GM18526 (cell line): Measurements from ENCODE around the gene PHKA2.

Experiments
- POLR2A ChIP-seq: IDR thresholded peaks from 3 replicates; pipeline ENCODE4 v1.6.1; 2011; ENCODE audit not compliant: insufficient read length; ENCODE audit errors: extremely low read depth

The PHKA2 gene

DNA sequence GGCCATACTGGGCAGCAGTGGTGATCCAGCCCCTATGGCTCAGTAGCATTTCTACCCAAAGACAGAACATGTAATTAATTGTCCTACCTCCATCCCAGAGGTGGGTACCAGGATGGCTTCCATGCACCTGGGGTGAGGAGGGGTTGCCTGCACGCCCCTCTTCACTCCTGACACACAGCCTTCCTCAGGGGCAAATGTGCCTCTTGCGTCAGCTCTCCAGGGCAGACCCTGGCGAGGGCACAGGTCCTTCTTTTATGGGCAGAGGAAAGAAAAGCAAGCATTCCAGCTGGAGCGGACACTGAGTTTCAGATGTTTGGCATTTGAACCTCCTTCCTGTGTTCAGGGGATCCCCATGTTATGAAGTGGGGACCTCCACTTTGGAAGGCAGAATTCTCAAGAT lies 95.6 kb downstream of the PHKA2 start:
- no peak for TF ChIP-seq POLR2A

DNA sequence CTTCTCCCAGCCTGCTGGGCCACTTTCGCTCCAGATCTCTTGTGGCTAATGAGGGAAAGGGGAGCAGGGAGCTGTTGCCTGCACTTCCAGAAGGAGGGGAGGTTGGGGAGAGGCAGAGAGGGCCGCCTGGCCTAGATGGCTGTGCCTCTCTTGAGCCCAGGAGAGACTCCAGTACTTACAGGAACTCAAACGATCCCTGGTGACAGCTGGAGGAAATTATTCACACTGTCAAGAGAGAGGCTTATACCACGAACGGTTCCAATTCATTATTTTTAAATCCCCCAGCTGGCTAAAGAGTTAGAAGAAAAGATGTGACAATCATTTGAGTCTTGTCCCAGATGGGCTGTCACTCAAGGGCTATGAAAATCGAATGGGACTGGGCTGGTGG lies 96.1 kb downstream of the PHKA2 start:
- TF ChIP-seq POLR2A, result no peak

DNA sequence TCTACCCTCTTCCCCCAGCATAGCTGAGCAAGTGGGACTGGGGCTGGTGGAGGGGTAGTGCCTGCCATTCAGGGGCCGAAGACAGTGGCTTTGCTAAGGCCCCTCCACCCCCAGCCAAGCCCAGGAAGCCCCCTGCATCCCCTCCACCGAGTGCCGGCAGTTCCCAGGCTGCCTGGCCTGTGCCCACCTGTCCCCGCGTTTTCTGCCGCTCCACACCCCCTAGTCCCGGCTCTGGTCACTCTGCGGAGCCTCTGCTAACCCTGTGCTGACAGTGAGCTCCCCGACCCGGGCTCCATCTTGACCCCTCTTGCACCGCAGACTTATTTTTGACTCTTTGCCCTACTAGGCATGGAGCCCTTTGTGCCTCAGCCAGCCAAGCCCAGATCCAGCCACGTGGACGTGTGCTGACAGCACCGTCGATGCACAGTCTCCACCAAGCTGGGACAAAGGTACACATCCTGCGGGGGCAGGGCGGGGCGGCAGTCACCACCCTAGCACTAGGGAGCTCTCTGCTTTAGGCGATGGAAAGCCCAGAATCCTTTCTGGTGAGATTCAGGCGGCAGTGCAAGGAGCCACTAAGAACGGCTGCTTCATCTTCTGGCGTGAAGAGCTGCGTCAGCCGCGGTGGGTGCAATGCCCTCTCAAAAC lies 96.6 kb downstream of the PHKA2 start:
- no peak for TF ChIP-seq POLR2A

DNA sequence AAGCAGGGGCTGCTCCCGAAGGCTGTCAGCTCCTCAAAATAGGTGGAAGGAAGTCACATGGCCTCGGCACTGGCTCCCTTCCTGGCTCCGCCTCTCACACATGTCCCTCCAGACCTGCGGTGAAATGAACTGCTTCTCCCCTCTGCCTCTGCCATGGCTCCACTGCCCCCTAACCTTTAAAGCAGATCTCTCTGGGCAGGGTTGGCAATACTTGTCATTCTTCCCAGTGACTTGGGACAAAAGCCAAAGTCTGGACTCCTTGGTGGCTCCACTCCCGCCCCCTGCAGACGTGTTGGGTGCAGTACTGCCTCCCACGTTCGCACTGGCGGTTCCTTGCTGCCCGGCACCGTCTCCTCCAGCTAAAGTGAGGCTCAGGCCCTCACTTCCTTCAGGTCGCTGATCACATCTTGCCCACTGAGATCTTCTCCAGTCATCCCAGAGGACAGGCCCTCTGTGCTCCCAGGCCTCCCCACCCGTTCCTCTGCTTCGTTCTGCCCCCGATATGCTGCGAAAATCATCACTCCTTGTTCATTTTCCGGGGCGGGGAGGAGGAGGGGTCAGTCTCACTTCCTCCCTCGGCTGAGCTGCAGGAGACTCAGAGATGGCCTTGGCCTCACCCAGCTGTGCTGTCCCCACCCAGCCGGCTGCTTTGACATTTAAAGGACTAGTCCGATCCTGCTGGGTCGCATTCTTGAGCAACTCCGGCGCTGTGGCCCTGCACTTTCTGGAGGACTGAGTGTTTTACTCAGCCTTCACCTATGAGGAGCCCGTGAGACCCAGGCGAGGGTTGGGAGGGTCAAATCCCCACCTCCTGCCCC lies 97.4 kb downstream of the PHKA2 start:
- no peak for TF ChIP-seq POLR2A

DNA sequence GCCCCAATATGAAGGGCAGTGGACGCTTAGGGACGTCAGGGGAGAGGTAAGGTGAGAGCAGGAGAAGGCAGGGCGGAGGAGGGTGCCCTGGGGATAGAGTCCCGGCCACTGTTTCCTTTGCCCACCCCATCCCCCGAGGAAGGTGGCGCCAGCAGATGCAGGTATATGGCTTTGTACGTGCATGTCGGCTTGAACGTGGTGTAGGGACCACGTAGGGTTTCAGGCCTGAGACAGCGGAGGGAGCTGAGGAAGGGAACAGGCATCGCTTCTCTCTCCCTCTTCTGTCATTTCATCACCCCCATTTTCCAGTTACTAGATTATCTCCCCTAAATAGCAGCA lies 97.9 kb downstream of the PHKA2 start:
- TF ChIP-seq POLR2A, result no peak

DNA sequence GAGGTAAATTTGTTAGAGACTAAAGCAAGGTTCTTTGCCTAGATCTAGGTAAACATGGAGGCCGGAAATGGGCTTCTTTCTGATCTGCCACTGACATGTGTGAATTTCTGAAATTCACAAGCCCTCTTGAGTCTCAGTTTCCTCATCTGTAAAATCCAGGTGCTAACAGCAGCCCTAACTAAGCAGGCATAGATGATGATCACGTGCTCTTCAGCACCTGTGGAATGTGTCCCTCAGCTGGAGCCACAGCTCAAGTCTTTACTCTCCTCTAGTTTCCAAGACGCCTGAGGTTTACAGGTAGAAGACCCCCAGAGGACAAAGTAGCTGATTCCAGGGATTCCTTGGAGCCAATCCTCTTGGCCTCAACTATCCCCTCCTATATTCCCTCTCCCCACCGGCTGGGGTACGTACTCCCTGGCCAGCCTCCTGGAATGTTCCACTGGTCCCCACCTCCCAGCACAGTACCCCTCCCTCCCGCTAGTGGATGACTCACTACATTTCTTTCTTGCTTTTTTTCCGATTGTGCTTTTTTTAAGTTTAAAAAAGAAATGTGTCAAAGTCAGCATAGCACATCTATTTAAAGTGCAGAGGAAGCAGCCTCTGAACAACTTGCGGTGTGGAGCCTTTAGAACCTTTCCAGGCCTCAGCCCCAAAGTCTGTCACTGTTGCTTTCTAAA lies 98.4 kb downstream of the PHKA2 start:
- no peak for TF ChIP-seq POLR2A

DNA sequence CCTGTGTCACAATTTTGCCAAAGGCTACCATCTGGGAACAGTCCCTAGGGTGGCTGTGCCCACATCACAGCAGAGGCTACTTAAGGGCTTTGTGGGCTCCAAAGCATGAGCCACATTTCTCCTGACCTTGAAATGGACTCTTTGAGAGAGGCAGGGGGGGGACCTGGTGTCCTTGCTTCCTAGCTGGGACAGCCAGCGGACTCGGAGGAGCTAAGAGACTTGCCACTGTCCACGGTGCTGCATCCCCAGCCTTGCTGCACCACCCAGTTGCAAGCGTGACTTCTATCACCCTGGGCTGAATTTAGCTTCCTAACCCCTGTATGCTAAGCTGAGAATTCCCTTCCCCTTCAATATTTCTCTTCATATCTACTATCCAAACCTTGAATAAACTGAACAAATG lies 99.0 kb downstream of the PHKA2 start:
- no peak for TF ChIP-seq POLR2A

DNA sequence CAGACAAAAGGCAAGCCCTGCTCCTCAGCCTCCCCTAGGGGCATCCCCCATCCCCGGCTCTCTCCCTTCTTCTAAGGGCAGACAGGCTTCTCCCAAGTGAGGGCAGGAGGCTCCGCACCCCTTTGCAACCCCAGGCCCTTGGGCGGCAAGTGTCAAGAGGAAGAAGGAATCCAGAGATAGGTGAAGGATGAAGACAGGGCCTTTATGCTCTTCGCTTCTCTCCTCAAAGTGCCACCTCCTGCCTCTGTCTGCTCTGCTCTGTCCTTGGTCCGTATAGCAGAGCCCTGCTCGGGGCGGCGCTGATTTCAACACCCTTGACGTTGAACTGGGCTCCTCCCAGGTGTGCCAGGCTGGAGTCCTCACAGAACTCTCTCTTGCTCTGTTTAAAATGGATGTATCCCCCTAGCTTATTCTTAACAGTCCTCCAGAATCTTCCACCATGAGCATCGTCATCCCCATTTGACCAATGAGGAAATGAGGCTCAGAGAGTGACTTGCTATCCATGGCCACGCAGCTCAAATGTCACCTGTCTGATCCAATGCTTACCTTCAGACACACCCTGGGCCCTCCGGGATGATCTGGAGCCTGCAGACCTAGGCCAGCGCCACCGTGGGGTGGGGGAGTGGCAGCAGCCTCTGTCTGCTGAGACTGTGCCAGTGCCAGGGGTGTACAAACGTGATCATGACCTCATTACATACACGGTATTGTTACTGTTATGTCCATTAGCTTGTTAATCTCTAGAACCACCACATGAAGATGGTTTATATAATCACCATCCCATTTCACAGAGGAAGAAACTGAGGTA lies 99.8 kb downstream of the PHKA2 start:
- TF ChIP-seq POLR2A, result no peak

DNA sequence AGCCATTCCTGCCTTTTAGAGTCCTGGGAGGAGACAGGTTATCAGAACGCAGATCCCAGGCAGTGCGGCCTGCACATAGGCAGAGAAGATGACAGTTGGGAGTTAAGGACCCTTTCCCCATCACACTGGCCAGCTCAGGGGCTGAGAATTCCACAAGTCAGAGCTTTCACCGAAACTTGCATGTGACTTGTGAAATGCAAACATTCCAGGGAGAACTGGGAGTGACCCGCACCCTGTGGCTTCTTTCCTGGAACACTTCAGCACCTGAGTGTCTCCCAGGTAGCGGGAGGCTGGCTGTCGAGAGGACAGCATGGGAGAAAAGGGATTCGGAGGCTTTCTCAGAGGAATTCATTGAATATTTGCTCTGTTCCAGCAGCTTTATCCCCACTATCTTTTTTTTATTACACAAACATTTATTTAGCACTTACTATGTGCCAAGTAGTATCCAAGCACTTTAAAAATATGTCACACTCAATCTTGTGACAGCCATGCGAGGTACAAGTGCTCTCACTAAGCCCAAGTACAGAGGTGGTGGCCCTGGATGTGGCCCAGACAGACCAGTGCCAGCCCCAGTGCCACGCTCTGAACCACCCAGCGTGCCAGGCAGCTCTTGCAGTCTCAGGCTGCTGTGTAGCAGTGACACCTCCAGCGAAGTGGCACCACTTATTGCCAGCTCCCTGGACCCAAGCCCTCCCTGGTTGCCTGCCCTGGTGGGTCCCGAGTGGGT lies 100.5 kb downstream of the PHKA2 start:
- TF ChIP-seq POLR2A, result no peak

DNA sequence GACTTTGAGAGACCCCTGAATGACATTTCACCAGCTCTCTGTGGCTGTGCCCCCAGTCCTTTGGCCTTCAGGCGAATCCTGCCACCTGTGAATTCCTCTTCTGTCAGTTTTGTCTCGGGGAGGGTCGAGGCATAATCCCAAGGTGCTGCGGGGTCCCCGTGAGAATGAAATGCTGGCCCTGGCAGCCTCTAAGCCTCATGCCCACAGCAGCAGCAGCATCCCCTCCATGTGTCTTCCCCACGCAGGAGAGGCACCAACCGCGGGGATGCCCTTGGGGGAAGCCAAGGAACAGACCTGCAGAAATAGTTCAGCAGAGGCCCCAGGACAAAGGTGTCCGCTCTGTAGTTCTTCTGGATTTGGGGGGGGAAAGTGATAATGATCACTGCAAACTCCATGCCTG lies 104.8 kb downstream of the PHKA2 start:
- no peak for TF ChIP-seq POLR2A

DNA sequence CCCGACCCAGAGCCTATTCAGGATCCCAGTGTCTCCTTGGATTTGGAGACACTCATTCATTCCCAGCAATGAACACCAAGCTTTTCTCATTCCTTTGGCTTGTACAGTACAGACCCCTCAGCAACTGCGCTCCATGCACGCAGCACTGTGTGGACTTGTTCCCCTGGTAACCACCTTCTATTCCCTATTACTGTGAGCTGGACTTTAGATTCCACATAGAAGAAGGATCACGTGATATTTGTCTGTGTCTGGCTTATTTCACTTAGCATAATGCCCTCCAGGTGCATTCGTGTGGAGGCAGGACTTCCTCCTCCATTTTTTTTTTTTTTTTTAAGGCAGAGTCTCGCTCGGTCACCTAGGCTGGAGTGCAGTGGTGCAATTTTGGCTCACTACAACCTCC lies 106.4 kb downstream of the PHKA2 start:
- TF ChIP-seq POLR2A, result no peak

DNA sequence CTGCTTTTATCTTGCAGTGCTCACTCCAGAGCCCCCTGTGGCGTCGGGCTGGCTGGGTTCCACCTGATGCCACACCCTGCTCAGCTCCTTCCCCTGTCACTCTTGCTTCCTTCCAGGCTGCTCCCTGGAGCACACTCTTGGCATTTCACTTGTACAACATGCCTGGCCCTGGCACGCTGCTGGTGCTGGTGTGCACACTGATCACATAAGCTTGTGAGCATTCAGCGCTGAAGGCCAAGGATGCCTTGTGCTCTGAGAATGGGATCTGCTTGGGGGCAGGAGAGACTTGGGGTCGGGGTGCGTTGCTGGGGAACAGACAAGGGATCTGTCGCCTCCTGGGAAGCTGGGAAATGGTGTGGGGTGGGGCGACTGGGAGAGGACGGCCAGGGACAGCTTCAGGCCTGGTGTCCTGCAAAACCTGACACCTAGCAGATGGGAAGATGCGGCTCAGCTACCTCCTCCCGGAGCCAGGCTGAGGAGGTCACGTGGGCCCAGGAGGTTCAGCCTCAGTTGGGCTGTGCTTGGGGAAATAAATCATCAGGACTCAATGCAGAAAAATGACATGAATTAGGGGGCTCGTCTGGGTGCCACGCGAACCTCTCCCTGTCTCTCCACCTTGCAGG lies 108.5 kb downstream of the PHKA2 start:
- no peak for TF ChIP-seq POLR2A

DNA sequence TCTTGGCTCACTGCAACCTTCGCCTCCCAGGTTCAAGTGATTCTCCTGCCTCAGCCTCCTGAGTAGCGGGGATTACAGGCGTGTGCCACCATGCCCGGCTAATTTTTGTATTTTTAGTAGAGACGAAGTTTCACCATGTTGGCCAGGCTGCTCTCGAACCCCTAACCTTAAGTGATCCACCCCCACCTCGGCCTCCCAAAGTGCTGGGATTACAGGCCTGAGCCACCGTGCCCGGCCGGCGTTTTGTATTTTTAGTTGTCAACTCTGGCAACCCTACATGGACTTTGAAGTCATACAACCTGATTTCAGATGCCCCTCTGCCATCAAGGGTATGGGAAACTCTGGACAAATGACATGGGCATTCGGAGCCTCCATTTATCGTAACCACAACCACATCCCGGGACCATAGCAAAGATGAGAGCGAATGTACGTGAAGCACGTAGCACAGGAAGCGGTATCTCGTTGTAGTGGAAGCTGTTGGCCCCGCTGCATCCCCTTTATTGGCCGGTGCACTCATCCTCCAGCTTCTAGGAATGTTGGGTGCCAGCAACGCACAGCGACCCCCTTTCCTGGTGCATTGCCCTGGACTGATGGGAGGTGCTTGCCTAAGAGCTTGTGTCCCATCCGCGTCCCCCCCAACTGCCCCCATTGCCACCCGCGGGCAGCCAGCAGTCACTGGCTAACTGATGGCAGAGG lies 109.2 kb downstream of the PHKA2 start:
- no peak for TF ChIP-seq POLR2A

DNA sequence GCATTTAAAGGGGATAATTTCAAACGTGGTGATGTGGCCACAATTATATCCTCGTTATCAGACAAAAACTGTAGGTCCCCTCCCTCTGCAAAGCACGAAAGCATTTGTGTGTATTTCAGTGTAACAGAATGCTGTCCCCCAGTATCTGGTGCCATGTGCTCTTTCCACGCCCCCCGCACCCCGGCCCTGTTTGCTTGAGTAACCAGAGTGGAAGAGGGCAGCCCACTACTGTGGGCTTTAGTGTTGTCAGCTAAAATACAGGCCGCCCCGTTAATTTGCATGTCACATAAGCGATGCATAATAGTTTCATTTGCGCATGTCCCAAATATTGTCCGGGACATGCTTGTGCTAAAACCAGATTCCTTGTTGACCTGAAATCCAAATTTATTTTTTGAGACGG lies 110.1 kb downstream of the PHKA2 start:
- no peak for TF ChIP-seq POLR2A
